Esophagus squamous epithelium (tissue), 5 donors: ENCODE results near the gene GRIN3B. TPM values are rescaled to one million over a fixed set of nuclear protein-coding genes. Genes with fewer than 3 reads are reported as not detected.

Source experiments
- DNase-seq: peaks from one replicate; lab custom pipeline; 2025; lab: John Stamatoyannopoulos, UW
- H3K27ac ChIP-seq, 4 donors: fragments of 200-600 bp; sonication (generic); one replicate each; pipeline ENCODE4 v1.5.1; 2016 to 2019; ENCODE audit warnings: mild to moderate bottlenecking in 1 of 4
- H3K27me3 ChIP-seq, 4 donors: fragments of 200-600 bp; sonication (generic); 1 replicate in 3 of 4; 2 replicates in 1 of 4; pipeline versions ENCODE4 v1.5.1 to v1.6.0; 2017 to 2021; ENCODE audit warnings: antibody characterized with exemption in 1 of 4
- H3K36me3 ChIP-seq, 3 donors: fragments of 200-600 bp; sonication (generic); one replicate each; pipeline ENCODE4 v1.5.1; 2016 to 2019
- H3K4me1 ChIP-seq, 3 donors: fragments of 200-600 bp; sonication (generic); one replicate each; pipeline ENCODE4 v1.5.1; 2017 to 2019
- H3K4me3 ChIP-seq, 4 donors: fragments of 200-600 bp; sonication (generic); 1 replicate in 3 of 4; 2 replicates in 1 of 4; pipeline ENCODE4 v1.5.1; 2016 to 2019; ENCODE audit warnings: mild to moderate bottlenecking in 2 of 4, moderate library complexity in 1 of 4
- H3K9me3 ChIP-seq, 3 donors: fragments of 200-600 bp; sonication (generic); one replicate each; pipeline ENCODE4 v1.5.1; 2016 to 2019
- CTCF ChIP-seq, 6 experiments: fragments of 450-650 bp in 4 of 6; fragments of 200-600 bp in 2 of 6; sonication (generic) in 2 of 6; IDR thresholded peaks; one replicate each; pipeline ENCODE4 v1.5.1; 2016 to 2019; ENCODE audit warnings: antibody characterized with exemption in 6 of 6, mild to moderate bottlenecking in 4 of 6, moderate library complexity in 4 of 6
- POLR2A ChIP-seq, 4 donors: fragments of 450-650 bp; IDR thresholded peaks; one replicate each; pipeline ENCODE4 v1.6.1; 2017; ENCODE audit warnings: antibody characterized with exemption in 4 of 4, mild to moderate bottlenecking in 4 of 4, moderate library complexity in 3 of 4
- WGBS, 2 donors: methylation state at CpG; one replicate each; pipeline ENCODE4 v1.1.5; 2018; 5-methylcytosine and 5-hydroxymethylcytosine counted together
- intact Hi-C: fragments of 100-400 bp; cut with DNase I; formaldehyde crosslinking; loops from one replicate; pipeline ENCODE4 v1.15.0; 2022
- total RNA-seq, 4 donors: library from RNA; depleted of rRNA; stranded (reverse); fragments of >200 nt; gene quantifications; one replicate each; pipeline ENCODE4 v1.1.0, GENCODE V29; 2016
- donor health status: DM: yes; HTN: yes; CAD: no.

Gene GRIN3B
- total RNA-seq, 4 donors from 2014 or later: not detected

- peak within 1 kb of the TSS; percentile 95 to 99 (median 98) for H3K27ac ChIP-seq
- no peaks in the 10 kb centered on the region for H3K27me3 ChIP-seq
- peaks cover 0 to 14% (median 4%) of the 10 kb centered on the region in 3 donors for H3K36me3 ChIP-seq
- DNase-seq: no peak
- peak within 1 kb of the TSS; percentile 78 to 99 (median 86) for H3K4me3 ChIP-seq
- peaks cover 18 to 74% (median 32%) of the 10 kb centered on the region in 3 donors for H3K4me1 ChIP-seq
- H3K9me3 ChIP-seq: no peaks in the 10 kb centered on the region
- intact Hi-C loops: no loop called here
- peak in 3 of 4 donors; percentile 73 to 98 (median 91) for TF ChIP-seq POLR2A (IDR thresholded peaks at IDR 0.05)
- no peak for TF ChIP-seq CTCF (IDR thresholded peaks at IDR 0.05)
- 22 to 35% methylated on average over 4 to 9 of the region's 63 CpGs for WGBS, 2 donors
Measured at GRCh38 chr19:1025960-1026782, 26.0 kb downstream of the GRIN3B start, which contains the start of gene CNN2. TSS of gene CNN2 (plus strand) at chr19:1026608. CDS start at chr19:1026662, 54 bp downstream.

DNA sequence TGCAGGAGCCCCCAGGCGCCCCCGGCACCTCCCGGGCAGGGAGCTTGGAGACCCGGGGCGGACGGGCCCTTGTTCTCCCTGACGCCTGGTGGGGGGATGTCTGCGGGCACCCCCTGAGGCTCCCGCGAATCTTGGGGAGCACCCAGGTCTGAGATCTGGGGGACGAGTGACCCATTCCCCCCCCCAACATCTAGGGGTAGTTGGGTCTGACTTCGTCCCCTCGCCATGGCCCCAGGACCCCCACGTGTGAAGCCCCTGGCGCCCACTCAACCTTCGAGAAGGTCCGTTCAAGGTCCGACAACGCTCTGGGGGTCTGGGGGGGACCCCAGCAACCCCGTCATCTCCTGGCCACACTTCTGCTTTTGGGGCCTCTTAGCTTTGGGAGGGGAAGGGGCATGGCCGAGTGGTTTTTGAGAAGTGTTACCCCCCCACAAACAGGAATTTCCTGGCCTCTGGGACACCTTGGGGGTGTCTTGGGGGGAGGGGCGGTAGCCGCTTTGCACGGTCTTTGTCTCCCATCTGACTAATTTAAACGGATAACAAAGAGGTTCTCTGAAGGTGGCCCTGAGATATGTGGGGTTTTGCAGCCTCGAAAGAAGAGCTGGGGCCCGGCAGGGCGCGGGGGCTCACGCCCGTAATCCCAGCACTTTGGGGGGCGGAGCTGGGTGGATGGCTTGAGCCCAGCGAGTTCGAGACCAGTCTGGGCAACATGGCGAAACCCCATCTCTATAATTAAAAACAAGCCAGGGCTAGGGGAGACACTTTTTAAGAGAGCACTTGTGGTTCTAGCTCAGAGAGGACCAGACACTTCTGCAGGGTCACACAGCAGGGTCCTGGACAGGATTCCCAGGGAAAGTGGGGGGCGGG lies 26.8 kb downstream of the GRIN3B start:
- Histone ChIP-seq H3K27me3 (no peaks in the 10 kb centered on the region), H3K4me1 (peaks cover 18 to 68% (median 29%) of the 10 kb centered on the region in 3 donors), H3K9me3 (no peaks in the 10 kb centered on the region), H3K36me3 (peaks cover 5 to 22% (median 9%) of the 10 kb centered on the region in 3 donors), H3K4me3 (peak overlapping the region; percentile 78 to 99 (median 86)), H3K27ac (peak overlapping the region; percentile 95 to 99 (median 98))
- intact Hi-C loops: no loop called here
- 0 to 1% methylated on average over 10 to 23 of the region's 36 CpGs for WGBS, 2 donors
- no peak for DNase-seq
- TF ChIP-seq CTCF (IDR thresholded peaks at IDR 0.05): no peak
- TF ChIP-seq POLR2A (IDR thresholded peaks at IDR 0.05): no peak

DNA sequence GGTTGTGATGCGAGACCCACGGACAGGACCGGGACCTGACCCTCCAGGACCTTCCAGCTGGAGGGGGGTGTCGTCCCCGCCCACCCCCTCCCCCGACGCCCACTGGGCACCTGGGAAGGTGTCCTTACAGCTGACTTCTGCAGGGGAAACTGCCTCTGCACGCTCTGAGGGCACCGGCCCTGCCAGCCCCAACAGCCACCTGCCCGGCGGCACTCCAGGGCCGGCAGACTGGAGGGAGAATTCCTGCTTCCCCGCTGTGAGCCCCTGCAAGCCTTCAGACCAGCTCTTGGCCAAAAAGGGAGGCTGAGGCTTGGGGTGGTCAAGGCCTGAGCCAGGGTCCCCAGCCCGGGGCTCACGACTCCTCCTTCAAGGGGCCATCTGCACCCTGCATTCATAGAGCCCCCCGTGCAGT lies 27.4 kb downstream of the GRIN3B start:
- 7% methylated on average over 3 of the region's 16 CpGs; no CpG with 5 or more reads in 1 of the 2 donors for WGBS, 2 donors
- TF ChIP-seq CTCF (IDR thresholded peaks at IDR 0.05) (no peak), POLR2A (IDR thresholded peaks at IDR 0.05) (no peak)

GRCh38 chr19:1028062-1028926 lies 28.1 kb downstream of the GRIN3B start:
- Histone ChIP-seq H3K27ac (peak overlapping the region; percentile 95 to 99 (median 98)), H3K4me1 (peaks cover 18 to 57% (median 20%) of the 10 kb centered on the region in 3 donors), H3K4me3 (peak overlapping the region; percentile 78 to 99 (median 86)), H3K9me3 (no peaks in the 10 kb centered on the region), H3K27me3 (no peaks in the 10 kb centered on the region), H3K36me3 (peaks cover 18 to 34% (median 18%) of the 10 kb centered on the region in 3 donors)
- TF ChIP-seq POLR2A (IDR thresholded peaks at IDR 0.05) (peak in 1 of 4 donors; percentile 61), CTCF (IDR thresholded peaks at IDR 0.05) (no peak)
- WGBS, 2 donors: 0% methylated on average over 1 to 13 of the region's 58 CpGs
- intact Hi-C loops: no loop called here
- DNase-seq: no peak

More for the DNA sequence above, 27.4 kb downstream of the GRIN3B start:
- Histone ChIP-seq H3K27me3 (no peaks in the 10 kb centered on the region), H3K4me3 (peak overlapping the region; percentile 78 to 99 (median 86)), H3K36me3 (peaks cover 11 to 28% (median 15%) of the 10 kb centered on the region in 3 donors), H3K27ac (peak overlapping the region; percentile 95 to 99 (median 98)), H3K9me3 (no peaks in the 10 kb centered on the region), H3K4me1 (peaks cover 18 to 62% (median 24%) of the 10 kb centered on the region in 3 donors)
- intact Hi-C loops: no loop called here
- no peak for DNase-seq
